Body of pancreas (tissue), 4 donors: ENCODE results near the gene PIP.
"Not testable (repeated sequence)": the region's sequence is repeated elsewhere in the genome, so short reads cannot be mapped to it uniquely, and the experiment has no call there.

ENCODE experiments used
- CTCF ChIP-seq, 7 experiments: fragments of 450-650 bp in 4 of 7; fragments of 200-600 bp in 3 of 7; sonication (generic) in 3 of 7; IDR thresholded peaks; one replicate each; pipeline ENCODE4 v1.5.1; 2016 to 2019; ENCODE audit warnings: antibody characterized with exemption in 7 of 7
- POLR2A ChIP-seq, 3 donors: fragments of 450-650 bp; IDR thresholded peaks; one replicate each; pipeline ENCODE4 v1.6.1; 2016; ENCODE audit warnings: antibody characterized with exemption in 3 of 3, mild to moderate bottlenecking in 2 of 3

- not testable (repeated sequence) for TF ChIP-seq CTCF, POLR2A (IDR thresholded peaks at IDR 0.05)
Observed at GRCh38 chr7:143108019-143108418, 23.9 kb upstream of the PIP start.
